D721Med (cell line): ENCODE data around the gene NXPE3.
A peak's percentile ranks its signal among the peaks of the same experiment; 100 is the strongest.
"Not testable (repeated sequence)": the region's sequence is repeated elsewhere in the genome, so short reads cannot be mapped to it uniquely, and the experiment has no call there.

Experiments used
- DNase-seq: peaks from one replicate; pipeline ENCODE4 v3.0.0; 2011; ENCODE audit warnings: low spot score; ENCODE audit not compliant: insufficient read length
- FAIRE-seq: peaks from 2 replicates; lab custom pipeline; 2011; peaks lifted over from hg19 to GRCh38; lab: Jason Lieb, UNC
- TF ChIP-seq, protein P1 (sequence below): IDR thresholded peaks from 2 replicates; pipeline ENCODE4 v1.5.1; 2012; ENCODE audit warnings: mild to moderate bottlenecking, control low read depth; ENCODE audit not compliant: insufficient read depth; ENCODE audit errors: missing control alignments

The NXPE3 gene

DNA sequence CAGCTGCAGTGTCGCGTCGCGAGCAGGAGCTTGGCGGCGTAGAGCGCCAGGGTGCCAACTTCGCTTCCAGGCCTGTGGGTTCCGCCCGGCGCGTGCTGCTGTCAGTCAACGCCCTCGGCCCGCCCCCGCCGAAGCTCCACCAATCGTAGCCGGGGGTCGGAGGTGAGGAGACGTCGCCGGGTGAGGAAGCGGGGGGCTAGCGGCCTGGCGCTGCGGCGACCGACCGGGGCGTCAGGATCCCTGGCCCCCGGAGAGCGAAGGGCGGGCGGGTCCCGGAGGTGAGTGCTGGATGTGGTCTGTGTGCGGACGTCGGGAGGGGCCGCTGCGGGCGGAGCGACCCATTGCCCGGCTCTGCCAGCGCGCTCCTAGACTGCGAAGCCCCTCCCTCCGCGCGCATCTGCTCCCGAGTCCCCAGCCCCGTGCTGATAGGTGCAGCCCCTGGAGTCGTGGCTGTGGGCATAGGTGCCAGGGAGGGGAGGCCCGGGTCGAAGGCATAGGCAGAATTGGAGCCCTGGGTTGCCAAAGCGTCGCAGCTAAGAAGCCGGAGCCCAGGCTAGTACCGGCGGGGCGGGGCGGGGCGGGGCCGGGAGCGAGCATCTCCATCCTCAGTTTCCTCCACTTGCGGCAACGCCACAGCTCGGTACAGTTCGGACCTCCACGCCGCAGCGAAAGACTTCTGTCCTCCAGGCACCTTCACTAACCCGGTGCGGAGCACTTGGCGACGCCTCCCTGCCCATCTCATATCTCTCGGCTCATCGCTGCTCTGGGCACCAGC, at the start of gene NXPE3:
Gene NXPE3 (plus strand): TSS at position 165 of the 775 bp plus-strand sequence. CDS start 6,386 bp downstream, outside the sequence.
- DNase-seq (peak; percentile 26), FAIRE-seq (no peak)
- TF ChIP-seq, protein P1, sequence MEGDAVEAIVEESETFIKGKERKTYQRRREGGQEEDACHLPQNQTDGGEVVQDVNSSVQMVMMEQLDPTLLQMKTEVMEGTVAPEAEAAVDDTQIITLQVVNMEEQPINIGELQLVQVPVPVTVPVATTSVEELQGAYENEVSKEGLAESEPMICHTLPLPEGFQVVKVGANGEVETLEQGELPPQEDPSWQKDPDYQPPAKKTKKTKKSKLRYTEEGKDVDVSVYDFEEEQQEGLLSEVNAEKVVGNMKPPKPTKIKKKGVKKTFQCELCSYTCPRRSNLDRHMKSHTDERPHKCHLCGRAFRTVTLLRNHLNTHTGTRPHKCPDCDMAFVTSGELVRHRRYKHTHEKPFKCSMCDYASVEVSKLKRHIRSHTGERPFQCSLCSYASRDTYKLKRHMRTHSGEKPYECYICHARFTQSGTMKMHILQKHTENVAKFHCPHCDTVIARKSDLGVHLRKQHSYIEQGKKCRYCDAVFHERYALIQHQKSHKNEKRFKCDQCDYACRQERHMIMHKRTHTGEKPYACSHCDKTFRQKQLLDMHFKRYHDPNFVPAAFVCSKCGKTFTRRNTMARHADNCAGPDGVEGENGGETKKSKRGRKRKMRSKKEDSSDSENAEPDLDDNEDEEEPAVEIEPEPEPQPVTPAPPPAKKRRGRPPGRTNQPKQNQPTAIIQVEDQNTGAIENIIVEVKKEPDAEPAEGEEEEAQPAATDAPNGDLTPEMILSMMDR: no peak

DNA sequence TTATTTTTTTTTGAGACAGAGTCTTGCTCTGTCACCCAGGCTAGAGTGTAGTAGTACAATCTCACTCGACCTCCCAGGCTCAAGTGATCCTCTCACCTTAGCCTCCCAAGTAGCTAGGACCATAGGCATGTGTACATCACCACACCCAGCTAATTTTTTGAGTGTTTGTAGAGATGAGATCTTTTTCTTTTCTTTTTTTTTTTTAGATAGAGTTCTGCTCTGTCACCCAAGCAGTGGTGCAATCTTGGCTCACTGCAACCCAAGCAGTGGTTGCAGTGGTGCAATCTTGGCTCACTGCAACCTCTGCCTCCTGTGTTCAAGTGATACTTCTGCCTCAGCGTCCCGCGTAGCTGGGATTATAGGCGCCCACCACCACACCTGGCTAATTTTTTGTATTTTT, 49.4 kb upstream of the NXPE3 start:
- TF ChIP-seq, protein P1: no peak
- FAIRE-seq (no peak), DNase-seq (no peak)

DNA sequence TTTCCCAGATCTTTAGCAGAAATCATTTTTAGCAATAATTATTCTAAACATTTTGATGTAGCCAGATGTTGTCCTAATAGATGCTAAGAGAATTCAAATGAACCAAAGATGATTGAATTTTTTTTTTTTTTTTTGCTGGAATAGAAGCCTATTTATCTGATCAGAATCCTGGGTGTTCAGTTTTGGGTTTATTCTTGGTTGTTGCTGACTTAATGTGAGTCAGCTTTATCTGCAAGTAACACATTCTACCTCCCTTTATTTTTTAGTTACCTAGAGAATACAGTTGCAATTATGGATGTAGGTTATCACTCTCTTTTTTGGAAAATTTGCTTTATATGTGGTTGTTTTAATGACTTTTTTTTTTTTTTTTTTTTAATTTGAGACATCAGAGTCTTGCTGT, 48.2 kb upstream of the NXPE3 start:
- DNase-seq (no peak), FAIRE-seq (no peak)
- TF ChIP-seq, protein P1: no peak

DNA sequence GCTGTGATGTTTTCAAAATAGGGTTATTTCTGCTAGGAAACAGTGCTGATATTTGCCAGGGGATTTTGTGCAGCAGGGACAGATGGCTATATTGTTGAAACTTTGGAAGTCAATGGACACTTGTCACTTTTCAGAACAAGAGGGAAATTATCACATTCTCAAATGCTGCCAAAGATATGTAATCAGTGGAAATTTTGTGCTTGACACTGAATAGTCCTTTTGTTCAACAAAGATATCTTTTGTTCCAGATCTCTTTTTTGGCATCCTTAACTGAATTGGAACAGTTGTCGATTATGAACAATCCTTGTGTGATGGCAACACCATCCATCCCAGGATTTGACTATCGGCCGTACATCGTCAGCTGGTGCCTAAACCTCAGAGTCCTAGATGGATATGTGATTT, 46.8 kb upstream of the NXPE3 start:
- TF ChIP-seq, protein P1: no peak
- FAIRE-seq: no peak
- no peak for DNase-seq

DNA sequence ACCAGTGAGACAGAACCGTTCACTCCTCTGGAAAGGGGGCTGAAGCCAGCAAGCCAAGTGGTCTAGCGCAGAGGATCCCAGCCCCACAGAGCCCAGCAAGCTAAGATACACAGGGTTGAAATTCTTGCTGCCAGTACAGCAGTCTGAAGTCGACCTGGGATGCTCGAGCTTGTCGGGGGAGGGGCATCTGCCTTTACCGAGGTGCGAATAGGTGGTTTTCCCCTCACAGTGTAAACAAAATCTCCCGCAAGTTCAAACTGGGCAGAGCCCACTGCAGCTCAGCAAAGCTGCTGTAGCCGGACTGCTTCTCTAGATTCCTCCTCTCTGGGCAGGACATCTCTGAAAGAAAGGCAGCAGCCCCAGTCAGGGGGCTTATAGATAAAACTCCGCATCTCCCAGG, 43.2 kb upstream of the NXPE3 start:
- TF ChIP-seq, protein P1: no peak
- no peak for FAIRE-seq
- no peak for DNase-seq

DNA sequence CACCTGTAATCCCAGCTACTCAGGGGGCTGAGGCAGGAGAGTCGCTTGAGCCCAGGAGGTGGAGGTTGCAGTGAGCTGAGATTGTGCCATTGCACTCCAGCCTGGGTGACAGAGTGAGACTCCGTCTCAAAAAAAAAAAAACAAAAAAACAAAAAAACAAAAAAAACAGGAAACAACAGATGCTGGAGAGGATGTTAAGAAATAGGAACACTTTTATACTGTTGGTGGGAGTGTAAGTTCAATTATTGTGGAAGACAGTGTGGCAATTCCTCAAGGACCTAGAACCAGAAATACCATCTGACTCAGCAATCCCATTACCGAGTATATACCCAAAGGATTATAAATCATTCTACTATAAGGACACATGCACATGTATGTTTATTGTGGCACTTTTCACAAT, 37.1 kb upstream of the NXPE3 start:
- not testable (repeated sequence) for DNase-seq, FAIRE-seq

DNA sequence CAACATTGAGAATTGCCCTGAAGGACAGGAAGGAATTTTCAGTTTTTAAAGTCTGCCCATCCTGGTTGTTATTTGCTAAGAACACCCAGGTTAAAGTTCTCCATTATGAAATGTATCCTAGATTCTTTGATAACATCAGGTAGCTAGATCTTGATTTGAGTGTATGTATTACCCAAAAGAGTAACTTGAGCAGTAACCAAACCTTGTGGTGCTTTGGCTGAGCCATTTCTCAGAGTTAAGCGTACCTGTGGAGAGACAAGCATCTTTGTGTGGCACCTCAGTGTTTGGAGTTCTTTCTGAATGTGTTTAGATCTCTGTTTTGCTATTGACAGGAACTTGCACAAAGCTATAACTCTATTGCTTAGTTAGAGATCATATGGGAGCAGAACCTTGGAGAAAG, 34.2 kb upstream of the NXPE3 start:
- DNase-seq: no peak
- TF ChIP-seq, protein P1: no peak
- no peak for FAIRE-seq

DNA sequence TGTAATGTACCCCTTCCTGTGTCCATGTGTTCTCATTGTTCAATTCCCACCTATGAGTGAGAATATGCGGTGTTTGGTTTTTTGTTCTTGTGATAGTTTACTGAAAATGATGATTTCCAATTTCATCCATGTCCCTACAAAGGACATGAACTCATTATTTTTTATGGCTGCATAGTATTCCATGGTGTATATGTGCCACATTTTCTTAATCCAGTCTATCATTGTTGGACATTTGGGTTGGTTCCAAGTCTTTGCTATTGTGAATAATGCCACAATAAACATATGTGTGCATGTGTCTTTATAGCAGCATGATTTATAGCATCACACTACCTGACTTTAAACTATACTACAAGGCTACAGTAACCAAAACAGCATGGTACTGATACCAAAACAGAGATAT, 33.1 kb upstream of the NXPE3 start:
- FAIRE-seq, DNase-seq: not testable (repeated sequence)

DNA sequence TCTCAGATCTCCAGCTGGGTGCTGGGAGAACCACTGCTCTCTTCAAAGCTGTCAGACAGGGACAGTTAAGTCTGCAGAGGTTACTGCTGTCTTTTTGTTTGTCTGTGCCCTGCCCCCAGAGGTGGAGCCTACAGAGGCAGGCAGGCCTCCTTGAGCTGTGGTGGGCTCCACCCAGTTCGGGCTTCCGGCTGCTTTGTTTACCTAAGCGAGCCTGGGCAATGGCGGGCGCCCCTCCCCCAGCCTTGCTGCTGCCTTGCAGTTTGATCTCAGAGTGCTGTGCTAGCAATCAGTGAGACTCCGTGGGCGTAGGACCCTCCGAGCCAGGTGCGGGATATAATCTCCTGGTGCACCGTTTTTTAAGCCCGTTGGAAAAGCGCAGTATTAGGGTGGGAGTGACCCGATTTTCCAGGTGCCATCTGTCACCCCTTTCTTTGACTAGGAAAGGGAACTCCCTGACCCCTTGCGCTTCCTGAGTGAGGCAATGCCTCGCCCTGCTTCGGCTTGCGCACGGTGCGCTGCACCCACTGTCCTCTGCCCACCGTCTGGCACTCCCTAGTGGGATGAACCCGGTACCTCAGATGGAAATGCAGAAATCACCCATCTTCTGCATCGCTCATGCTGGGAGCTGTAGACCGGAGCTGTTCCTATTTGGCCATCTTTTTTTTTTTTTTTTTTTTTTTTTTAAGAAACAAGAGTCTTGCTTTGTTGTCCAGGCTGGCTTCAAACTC, 25.5 kb upstream of the NXPE3 start:
- FAIRE-seq, DNase-seq: not testable (repeated sequence)
